GM12878 (cell line): Measurements from ENCODE around the gene EMX1. TPM values are rescaled to one million over a fixed set of nuclear protein-coding genes. Genes with fewer than 3 reads are reported as not detected.

Source experiments
- BCL11A ChIP-seq: IDR thresholded peaks from 2 replicates; pipeline ENCODE4 v1.6.1; 2011; ENCODE audit warnings: low read depth, low read length
- BRCA1 ChIP-seq: IDR thresholded peaks from 2 replicates; pipeline ENCODE4 v1.6.1; 2011; ENCODE audit warnings: low read depth, low read length, improper control_type of control experiment
- CHD4 ChIP-seq: fragments of 200-600 bp; sonication (generic); IDR thresholded peaks from 2 replicates; pipeline ENCODE4 v1.6.1; 2016; ENCODE audit warnings: mild to moderate bottlenecking
- CTCF ChIP-seq, 3 experiments: IDR thresholded peaks in 2 of 3; conservative IDR thresholded peaks in 1 of 3; 2 replicates each; pipeline ENCODE4 v1.5.1; 2011; ENCODE audit warnings: low read depth in 3 of 3, low read length in 3 of 3, mild to moderate bottlenecking in 3 of 3, control low read depth in 2 of 3, moderate library complexity in 2 of 3, inconsistent platforms in 1 of 3, mixed read lengths in 1 of 3; ENCODE audit not compliant: control insufficient read depth in 2 of 3, insufficient read depth in 1 of 3; ENCODE audit errors: extremely low read depth in 1 of 3
- DPF2 ChIP-seq: fragments of 450-650 bp; IDR thresholded peaks from 2 replicates; pipeline ENCODE4 v1.6.1; 2017; ENCODE audit warnings: mild to moderate bottlenecking
- EED ChIP-seq: sonication (generic); IDR thresholded peaks from 2 replicates; pipeline ENCODE4 v1.6.1; 2016; ENCODE audit warnings: antibody characterized with exemption, low read depth
- ELK1 ChIP-seq: IDR thresholded peaks from 2 replicates; pipeline ENCODE4 v1.6.1; 2012; ENCODE audit warnings: low read depth, low read length, improper control_type of control experiment
- EP300 ChIP-seq, 2 experiments: fragments of 150-350 bp in 1 of 2; IDR thresholded peaks; 2 replicates each; pipeline ENCODE4 v1.6.1; 2011 to 2012; ENCODE audit warnings: low read depth in 2 of 2, low read length in 2 of 2, borderline replicate concordance in 1 of 2, improper control_type of control experiment in 1 of 2, inconsistent platforms in 1 of 2; ENCODE audit not compliant: control insufficient read depth in 1 of 2
- ETV6 ChIP-seq, 2 experiments: fragments of 450-650 bp in 1 of 2; IDR thresholded peaks in 1 of 2; conservative IDR thresholded peaks in 1 of 2; 2 replicates each; pipeline ENCODE4 v1.6.1; 2014; ENCODE audit warnings: antibody characterized with exemption in 1 of 2, borderline replicate concordance in 1 of 2, low read depth in 1 of 2, mild to moderate bottlenecking in 1 of 2, moderate library complexity in 1 of 2
- EZH2 ChIP-seq: IDR thresholded peaks from 2 replicates; pipeline ENCODE4 v1.6.1; 2012; ENCODE audit warnings: low read depth, mild to moderate bottlenecking, control low read depth, inconsistent platforms, low read length, borderline replicate concordance; ENCODE audit not compliant: control insufficient read depth
- GATAD2B ChIP-seq: fragments of 450-650 bp; conservative IDR thresholded peaks from 2 replicates; pipeline ENCODE4 v1.6.1; 2017; ENCODE audit warnings: low read depth, mild to moderate bottlenecking, moderate library complexity
- KDM1A ChIP-seq: fragments of 200-600 bp; sonication (generic); IDR thresholded peaks from 2 replicates; pipeline ENCODE4 v1.6.1; 2016; ENCODE audit warnings: borderline replicate concordance
- LARP7 ChIP-seq: fragments of 450-650 bp; IDR thresholded peaks from 2 replicates; pipeline ENCODE4 v1.6.1; 2017; ENCODE audit warnings: mild to moderate bottlenecking
- MLLT1 ChIP-seq: fragments of 450-650 bp; IDR thresholded peaks from 2 replicates; pipeline ENCODE4 v1.6.1; 2016; ENCODE audit warnings: mild to moderate bottlenecking
- MYB ChIP-seq: fragments of 150-350 bp; IDR thresholded peaks from 2 replicates; pipeline ENCODE4 v1.6.1; 2014; ENCODE audit warnings: mild to moderate bottlenecking, low read depth, low read length, borderline replicate concordance
- POLR2AphosphoS2 ChIP-seq: IDR thresholded peaks from 2 replicates; pipeline ENCODE4 v1.6.1; 2011; ENCODE audit warnings: low read depth, mild to moderate bottlenecking, low read length, improper control_type of control experiment, moderate library complexity
- RB1 ChIP-seq: fragments of 450-650 bp; formaldehyde crosslinking; IDR thresholded peaks from 2 replicates; pipeline ENCODE4 v1.6.1; 2017; ENCODE audit warnings: mild to moderate bottlenecking, borderline replicate concordance
- RBBP5 ChIP-seq: fragments of 200-600 bp; sonication (generic); conservative IDR thresholded peaks from 2 replicates; pipeline ENCODE4 v1.6.1; 2016
- RCOR1 ChIP-seq: conservative IDR thresholded peaks from 2 replicates; pipeline ENCODE4 v1.6.1; 2012; ENCODE audit warnings: low read depth, low read length, improper control_type of control experiment
- RFX5 ChIP-seq: IDR thresholded peaks from 2 replicates; pipeline ENCODE4 v1.6.1; 2011; ENCODE audit warnings: low read depth, low read length, improper control_type of control experiment
- SMC3 ChIP-seq: IDR thresholded peaks from 2 replicates; pipeline ENCODE4 v1.6.1; 2011; ENCODE audit warnings: low read length, improper control_type of control experiment, borderline replicate concordance
- SPI1 ChIP-seq: IDR thresholded peaks from 2 replicates; pipeline ENCODE4 v1.6.1; 2011; ENCODE audit warnings: low read depth, mild to moderate bottlenecking, low read length, moderate library complexity, borderline replicate concordance; ENCODE audit not compliant: insufficient read depth
- TBL1XR1 ChIP-seq: IDR thresholded peaks from 2 replicates; pipeline ENCODE4 v1.6.1; 2012; ENCODE audit warnings: low read depth, low read length, improper control_type of control experiment
- TCF7 ChIP-seq: IDR thresholded peaks from 2 replicates; pipeline ENCODE4 v1.6.1; 2014; ENCODE audit warnings: antibody characterized with exemption, borderline replicate concordance
- YBX1 ChIP-seq: fragments of 450-650 bp; IDR thresholded peaks from 2 replicates; pipeline ENCODE4 v1.6.1; 2016; ENCODE audit warnings: antibody characterized with exemption
- ZNF24 ChIP-seq: fragments of 450-650 bp; IDR thresholded peaks from 2 replicates; pipeline ENCODE4 v1.6.1; 2017; ENCODE audit warnings: antibody characterized with exemption, mild to moderate bottlenecking
- ZNF274 ChIP-seq: IDR thresholded peaks from one replicate; pipeline ENCODE4 v1.8.0; 2011; ENCODE audit not compliant: insufficient read length, insufficient read depth
- ZNF384 ChIP-seq: IDR thresholded peaks from 2 replicates; pipeline ENCODE4 v1.6.1; 2012; ENCODE audit warnings: low read depth, mild to moderate bottlenecking, low read length, improper control_type of control experiment, borderline replicate concordance
- ZZZ3 ChIP-seq: IDR thresholded peaks from 2 replicates; pipeline ENCODE4 v1.6.1; 2011; ENCODE audit warnings: low read depth; ENCODE audit not compliant: control insufficient read depth, insufficient read length
- polyA plus RNA-seq, 11 experiments: library from polyadenylated mRNA; depleted of rRNA in 4 of 11; unstranded in 6 of 11; stranded (reverse) in 5 of 11; fragments of >200 nt; fragmentation: Nextera tagmentation in 4 of 11; fragmentation: Illumina TruSeq in 1 of 11; extraction: Ambion mirVana in 4 of 11; extraction: Trizol in 1 of 11; gene quantifications; 1 replicate in 1 of 11; 2 replicates in 10 of 11; pipeline versions ENCODE4 v1.2.1 to v1.2.3, GENCODE V29; 2011 to 2016; ENCODE audit warnings: inconsistent platforms in 2 of 11, missing spikeins in 2 of 11, low read depth in 1 of 11
- total RNA-seq, 4 experiments: library from RNA; depleted of rRNA in 3 of 4; stranded (reverse); fragments of >200 nt in 3 of 4; fragmentation: Illumina TruSeq in 1 of 4; extraction: Trizol in 1 of 4; gene quantifications; 2 replicates each; pipeline versions ENCODE4 v1.2.1 to v1.2.3, GENCODE V29; 2013 to 2021

Gene EMX1
- total and polyA plus RNA-seq, 10 of the 15 experiments (the other 5 are each of a cell fraction or from before 2014, with no cell fraction given), result 0.07 to 5.1 (median 1.2) TPM; not detected in 1

- TF ChIP-seq CTCF (IDR thresholded peaks at IDR 0.05 in 2 of 3, conservative IDR thresholded peaks at IDR 0.05 in 1 of 3; ENCODE audit: control insufficient read depth in 2 of 3, extremely low read depth in 1 of 3, insufficient read depth in 1 of 3, low read depth in 3 of 3, low read length in 3 of 3) (peak; percentile 87 to 93 (median 92); a peak in 5 of 6 replicates), SMC3 (peak; percentile 88), POLR2AphosphoS2 (no peak), ETV6 (conservative IDR thresholded peaks at IDR 0.05 in 1 of 2, IDR thresholded peaks at IDR 0.05 in 1 of 2; ENCODE audit: borderline replicate concordance in 1 of 2, low read depth in 1 of 2) (no peak), TBL1XR1 (no peak), LARP7 (no peak), ZNF384 (no peak), GATAD2B (peak; percentile 57; the same call in 1 of the 2 replicates), RBBP5 (no peak), CHD4 (no peak), YBX1 (no peak), ZZZ3 (no peak), ELK1 (no peak), EP300 (IDR thresholded peaks at IDR 0.05; ENCODE audit: borderline replicate concordance in 1 of 2, control insufficient read depth in 1 of 2, low read depth in 2 of 2, low read length in 2 of 2) (no peak), RCOR1 (no peak), EZH2 (no peak), MYB (no peak), EED (no peak), KDM1A (no peak), SPI1 (no peak), TCF7 (no peak), ZNF24 (no peak), BRCA1 (no peak), RFX5 (no peak), BCL11A (no peak), ZNF274 (no peak), MLLT1 (no peak), RB1 (peak; percentile 28; the same call in 1 of the 2 replicates), DPF2 (0 out of 2 replicates have a peak, but pooled peaks have one; percentile 11)
These were observed 24.7 kb upstream of the EMX1 start (continued) for GRCh38 chr2:72892506-72893173.
